Mesenchymal stem cell (in vitro differentiated cells and primary cell): ENCODE results near the gene RASGRF2.

Experiments used
- DNase-seq: peaks from one replicate; pipeline ENCODE4 v3.0.0-alpha.2; 2013
- H2AFZ ChIP-seq: one replicate; pipeline ENCODE4 v1.6.1; 2013; ENCODE audit warnings: low read depth, mild to moderate bottlenecking, control low read depth, inconsistent platforms, low read length, moderate library complexity
- H2AK5ac ChIP-seq: 2 replicates; pipeline ENCODE4 v1.6.1; 2013; ENCODE audit warnings: low read length, moderate library complexity, mild to moderate bottlenecking, inconsistent platforms; ENCODE audit not compliant: severe bottlenecking
- H2BK120ac ChIP-seq: one replicate; pipeline ENCODE4 v1.6.1; 2013; ENCODE audit warnings: low read depth, mild to moderate bottlenecking, inconsistent platforms, low read length, moderate library complexity
- H2BK12ac ChIP-seq, 2 experiments: one replicate each; pipeline ENCODE4 v1.6.1; 2013; ENCODE audit warnings: inconsistent platforms in 2 of 2, low read length in 2 of 2, mild to moderate bottlenecking in 2 of 2, moderate library complexity in 2 of 2, control low read depth in 1 of 2
- H2BK15ac ChIP-seq: one replicate; pipeline ENCODE4 v1.6.1; 2013; ENCODE audit warnings: mild to moderate bottlenecking, low read depth, inconsistent platforms; ENCODE audit not compliant: poor library complexity, severe bottlenecking
- H2BK5ac ChIP-seq: 2 replicates; pipeline ENCODE4 v1.6.1; 2013; ENCODE audit warnings: low read depth, mild to moderate bottlenecking, low read length, control low read depth, inconsistent platforms; ENCODE audit not compliant: poor library complexity, severe bottlenecking
- H3K14ac ChIP-seq, 2 experiments: one replicate each; pipeline ENCODE4 v1.6.1; 2013; ENCODE audit warnings: inconsistent platforms in 2 of 2, low read length in 2 of 2, control low read depth in 1 of 2, mild to moderate bottlenecking in 1 of 2, moderate library complexity in 1 of 2
- H3K18ac ChIP-seq, 2 experiments: one replicate each; pipeline ENCODE4 v1.6.1; 2013; ENCODE audit warnings: inconsistent platforms in 2 of 2, low read length in 2 of 2, control low read depth in 1 of 2, low read depth in 1 of 2, mild to moderate bottlenecking in 1 of 2
- H3K23ac ChIP-seq, 2 experiments: one replicate each; pipeline ENCODE4 v1.6.1; 2013; ENCODE audit warnings: inconsistent platforms in 2 of 2, low read length in 2 of 2, mild to moderate bottlenecking in 2 of 2, moderate library complexity in 2 of 2, control low read depth in 1 of 2
- H3K27ac ChIP-seq: 2 replicates; pipeline ENCODE4 v1.5.1; 2013; ENCODE audit warnings: mild to moderate bottlenecking, moderate library complexity, low read length, control low read depth, inconsistent platforms; ENCODE audit not compliant: poor library complexity, severe bottlenecking
- H3K27me3 ChIP-seq, 2 experiments: 2 replicates each; pipeline versions ENCODE4 v1.6.1 to v1.7.0; 2013; ENCODE audit warnings: low read length in 2 of 2, mild to moderate bottlenecking in 2 of 2, moderate library complexity in 2 of 2, control low read depth in 1 of 2, inconsistent platforms in 1 of 2; ENCODE audit not compliant: control insufficient read depth in 1 of 2, insufficient read depth in 1 of 2
- H3K36me3 ChIP-seq, 2 experiments: 2 replicates each; pipeline versions ENCODE4 v1.6.1 to v1.7.0; 2013; ENCODE audit warnings: low read length in 2 of 2, control low read depth in 1 of 2, inconsistent platforms in 1 of 2, low read depth in 1 of 2, mild to moderate bottlenecking in 1 of 2; ENCODE audit not compliant: insufficient read depth in 2 of 2, control insufficient read depth in 1 of 2
- H3K4ac ChIP-seq, 2 experiments: one replicate each; pipeline ENCODE4 v1.6.1; 2013; ENCODE audit warnings: inconsistent platforms in 2 of 2, low read length in 2 of 2, mild to moderate bottlenecking in 2 of 2, moderate library complexity in 2 of 2, control low read depth in 1 of 2, low read depth in 1 of 2
- H3K4me1 ChIP-seq: 2 replicates; pipeline ENCODE4 v1.6.1; 2013; ENCODE audit warnings: low read depth, low read length, control low read depth; ENCODE audit not compliant: control insufficient read depth, insufficient read depth
- H3K4me2 ChIP-seq: 2 replicates; pipeline ENCODE4 v1.6.1; 2013; ENCODE audit warnings: low read length, mild to moderate bottlenecking, inconsistent platforms; ENCODE audit not compliant: poor library complexity, severe bottlenecking
- H3K4me3 ChIP-seq, 2 experiments: 2 replicates each; pipeline versions ENCODE4 v1.5.1 to v1.7.0; 2013; ENCODE audit warnings: low read length in 2 of 2, mild to moderate bottlenecking in 2 of 2, control low read depth in 1 of 2, low read depth in 1 of 2; ENCODE audit not compliant: insufficient read depth in 1 of 2
- H3K79me1 ChIP-seq: replicated peaks from 2 replicates; pipeline ENCODE4 v1.6.1; 2013; ENCODE audit warnings: mild to moderate bottlenecking, control low read depth, low read length, inconsistent platforms; ENCODE audit not compliant: poor library complexity, severe bottlenecking
- H3K9ac ChIP-seq: 2 replicates; pipeline ENCODE4 v1.7.0; 2013; ENCODE audit warnings: mild to moderate bottlenecking, low read length, moderate library complexity
- H3K9me3 ChIP-seq: 2 replicates; pipeline ENCODE4 v1.7.0; 2013; ENCODE audit warnings: mild to moderate bottlenecking, low read length; ENCODE audit not compliant: control insufficient read depth
- H4K8ac ChIP-seq: one replicate; pipeline ENCODE4 v1.6.1; 2013; ENCODE audit warnings: inconsistent platforms, mild to moderate bottlenecking, low read length, moderate library complexity
- H4K91ac ChIP-seq: one replicate; pipeline ENCODE4 v1.6.1; 2013; ENCODE audit warnings: mild to moderate bottlenecking, low read length, inconsistent platforms
- WGBS: methylation state at CpG from one replicate; pipeline ENCODE4 v1.1.7; 2013; ENCODE audit warnings: mixed read lengths; 5-methylcytosine and 5-hydroxymethylcytosine counted together

Gene RASGRF2

GRCh38 chr5:81128416-81128815 is 168.3 kb downstream of the RASGRF2 start:
- no peak overlapping the region for H2AK5ac ChIP-seq
- H2BK5ac ChIP-seq = no peak overlapping the region
- no peaks in the 10 kb centered on the region for H3K4me1 ChIP-seq
- no peak overlapping the region for H3K18ac ChIP-seq
- no peak overlapping the region for H3K4me3 ChIP-seq
- no peak overlapping the region for H3K14ac ChIP-seq
- 95% methylated on average over 4 of the region's 7 CpGs for WGBS
- no peak overlapping the region for H3K4me2 ChIP-seq
- H3K9ac ChIP-seq = no peak overlapping the region
- no peak overlapping the region for H3K27ac ChIP-seq
- no peak overlapping the region for H3K4ac ChIP-seq
- H3K23ac ChIP-seq = no peak overlapping the region
- H2BK12ac ChIP-seq = no peak overlapping the region
- no peaks in the 10 kb centered on the region for H3K79me1 ChIP-seq
- peaks cover 4 to 10% of the 10 kb centered on the region in 2 experiments for H3K27me3 ChIP-seq
- H4K8ac ChIP-seq = no peak overlapping the region
- DNase-seq = no peak
- H4K91ac ChIP-seq = no peak overlapping the region
- H2AFZ ChIP-seq = no peak overlapping the region
- no peaks in the 10 kb centered on the region for H3K9me3 ChIP-seq
- H2BK120ac ChIP-seq = no peak overlapping the region
- H2BK15ac ChIP-seq = no peak overlapping the region
- no peaks in the 10 kb centered on the region for H3K36me3 ChIP-seq

GRCh38 chr5:81132381-81132780 is 172.2 kb downstream of the RASGRF2 start:
- Histone ChIP-seq H2BK5ac (no peak overlapping the region), H3K4me1 (no peaks in the 10 kb centered on the region), H3K9ac (no peak overlapping the region), H4K8ac (no peak overlapping the region), H3K4me2 (no peak overlapping the region), H3K36me3 (no peaks in the 10 kb centered on the region), H2AK5ac (no peak overlapping the region), H3K18ac (no peak overlapping the region), H2BK15ac (no peak overlapping the region), H3K4ac (no peak overlapping the region), H3K14ac (no peak overlapping the region), H3K27me3 (peaks cover 4 to 10% of the 10 kb centered on the region in 2 experiments), H2BK120ac (no peak overlapping the region), H2AFZ (no peak overlapping the region), H3K27ac (no peak overlapping the region), H3K79me1 (no peaks in the 10 kb centered on the region), H3K23ac (no peak overlapping the region), H3K4me3 (no peak overlapping the region), H3K9me3 (peaks cover 6% of the 10 kb centered on the region), H4K91ac (no peak overlapping the region), H2BK12ac (no peak overlapping the region)
- 62% methylated on average over 1 of the region's 1 CpG for WGBS
- no peak for DNase-seq

- H3K36me3 ChIP-seq = no peaks in the 10 kb centered on the region
- 84% methylated on average over 2 of the region's 2 CpGs for WGBS
- no peak overlapping the region for H3K4ac ChIP-seq
- no peak overlapping the region for H3K4me3 ChIP-seq
- H2BK12ac ChIP-seq = no peak overlapping the region
- H3K23ac ChIP-seq = no peak overlapping the region
- no peak overlapping the region for H2AFZ ChIP-seq
- peaks cover 6% of the 10 kb centered on the region for H3K9me3 ChIP-seq
- no peak overlapping the region for H2BK120ac ChIP-seq
- no peak for DNase-seq
- H2BK15ac ChIP-seq = no peak overlapping the region
- no peak overlapping the region for H3K4me2 ChIP-seq
- H3K4me1 ChIP-seq = no peaks in the 10 kb centered on the region
- H3K18ac ChIP-seq = no peak overlapping the region
- H4K91ac ChIP-seq = no peak overlapping the region
- H3K79me1 ChIP-seq = no peaks in the 10 kb centered on the region
- H2BK5ac ChIP-seq = no peak overlapping the region
- H2AK5ac ChIP-seq = no peak overlapping the region
- H3K9ac ChIP-seq = no peak overlapping the region
- no peak overlapping the region for H4K8ac ChIP-seq
- H3K14ac ChIP-seq = no peak overlapping the region
- H3K27ac ChIP-seq = no peak overlapping the region
- H3K27me3 ChIP-seq = peaks cover 4 to 10% of the 10 kb centered on the region in 2 experiments
Observed at GRCh38 chr5:81134066-81134465, 173.9 kb downstream of the RASGRF2 start.

- Histone ChIP-seq H3K4me2 (no peak overlapping the region), H3K27ac (no peak overlapping the region), H2BK120ac (no peak overlapping the region), H3K27me3 (peaks cover 4 to 10% of the 10 kb centered on the region in 2 experiments), H4K91ac (no peak overlapping the region), H3K9me3 (peaks cover 6% of the 10 kb centered on the region), H3K4me3 (no peak overlapping the region), H2BK12ac (no peak overlapping the region), H3K9ac (no peak overlapping the region), H3K23ac (no peak overlapping the region), H2BK15ac (no peak overlapping the region), H3K4me1 (no peaks in the 10 kb centered on the region), H2AK5ac (no peak overlapping the region), H2AFZ (no peak overlapping the region), H3K79me1 (no peaks in the 10 kb centered on the region), H3K4ac (no peak overlapping the region), H4K8ac (no peak overlapping the region), H3K14ac (no peak overlapping the region), H2BK5ac (no peak overlapping the region), H3K36me3 (no peaks in the 10 kb centered on the region), H3K18ac (no peak overlapping the region)
- no peak for DNase-seq
Observed at GRCh38 chr5:81134566-81134965, 174.4 kb downstream of the RASGRF2 start.
